NT2/D1 (cell line): Measurements from ENCODE around the gene IGSF8.

Experiments used
- SUZ12 ChIP-seq: IDR thresholded peaks from 2 replicates; pipeline ENCODE4 v1.6.1; 2011; ENCODE audit not compliant: insufficient read length, insufficient read depth; ENCODE audit errors: extremely low read depth
- YY1 ChIP-seq: IDR thresholded peaks from 2 replicates; pipeline ENCODE4 v1.6.1; 2011; ENCODE audit not compliant: insufficient read length, insufficient read depth
- ZNF274 ChIP-seq: IDR thresholded peaks from 2 replicates; pipeline ENCODE4 v1.6.1; 2011; ENCODE audit warnings: mild to moderate bottlenecking, low read depth, low read length

DNA sequence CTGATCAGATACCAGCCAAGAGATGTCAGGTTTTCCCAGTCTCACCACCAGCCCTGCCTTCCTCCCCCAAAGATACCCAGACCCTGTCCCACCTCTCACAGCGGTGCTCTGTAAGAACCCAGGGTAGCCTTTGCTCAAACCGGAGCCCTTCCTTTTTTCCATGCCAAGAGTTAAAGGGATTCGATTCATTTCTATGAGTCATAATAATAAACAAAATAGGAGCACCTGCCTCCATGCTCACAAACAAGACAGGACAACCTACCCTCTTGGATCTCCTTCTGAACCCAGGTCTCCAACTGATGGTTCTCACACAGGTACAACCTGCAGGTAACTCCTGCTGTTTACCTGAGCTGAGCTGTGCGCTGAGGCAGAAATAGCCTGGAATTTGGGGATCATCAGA, 11.3 kb upstream of the IGSF8 start:
- TF ChIP-seq ZNF274 = no peak
- no peak for TF ChIP-seq SUZ12
- no peak for TF ChIP-seq YY1
